Nephron (organoid): Measurements from ENCODE around the gene NUCB1.

ENCODE experiments used
- H3K27ac Mint-ChIP-seq, 3 experiments: 2 replicates each; pipeline ENCODE4 v1.8.0; 2020; ENCODE audit warnings: mixed read lengths in 3 of 3, mild to moderate bottlenecking in 2 of 3, moderate library complexity in 1 of 3
- H3K27me3 Mint-ChIP-seq: 2 replicates; pipeline ENCODE4 v1.8.0; 2021; ENCODE audit warnings: low read depth, mild to moderate bottlenecking, moderate library complexity, mixed read lengths
- H3K36me3 Mint-ChIP-seq: 2 replicates; pipeline ENCODE4 v1.8.0; 2020; ENCODE audit warnings: low read depth, mixed read lengths
- H3K4me1 Mint-ChIP-seq: 2 replicates; pipeline ENCODE4 v1.8.0; 2020; ENCODE audit warnings: mixed read lengths
- H3K4me3 Mint-ChIP-seq, 3 experiments: 2 replicates each; pipeline ENCODE4 v1.8.0; 2020; ENCODE audit warnings: mild to moderate bottlenecking in 3 of 3, mixed read lengths in 3 of 3, moderate library complexity in 2 of 3
- H3K9me3 Mint-ChIP-seq: 2 replicates; pipeline ENCODE4 v1.8.0; 2020; ENCODE audit warnings: mixed read lengths
- TF ChIP-seq, protein P1 (sequence below), 3 experiments: fragments of 200-600 bp; sonication (generic); IDR thresholded peaks; one replicate each; pipeline ENCODE4 v1.5.0; 2021; ENCODE audit warnings: antibody characterized with exemption in 3 of 3; ENCODE audit not compliant: unreplicated experiment in 3 of 3

Gene NUCB1

DNA sequence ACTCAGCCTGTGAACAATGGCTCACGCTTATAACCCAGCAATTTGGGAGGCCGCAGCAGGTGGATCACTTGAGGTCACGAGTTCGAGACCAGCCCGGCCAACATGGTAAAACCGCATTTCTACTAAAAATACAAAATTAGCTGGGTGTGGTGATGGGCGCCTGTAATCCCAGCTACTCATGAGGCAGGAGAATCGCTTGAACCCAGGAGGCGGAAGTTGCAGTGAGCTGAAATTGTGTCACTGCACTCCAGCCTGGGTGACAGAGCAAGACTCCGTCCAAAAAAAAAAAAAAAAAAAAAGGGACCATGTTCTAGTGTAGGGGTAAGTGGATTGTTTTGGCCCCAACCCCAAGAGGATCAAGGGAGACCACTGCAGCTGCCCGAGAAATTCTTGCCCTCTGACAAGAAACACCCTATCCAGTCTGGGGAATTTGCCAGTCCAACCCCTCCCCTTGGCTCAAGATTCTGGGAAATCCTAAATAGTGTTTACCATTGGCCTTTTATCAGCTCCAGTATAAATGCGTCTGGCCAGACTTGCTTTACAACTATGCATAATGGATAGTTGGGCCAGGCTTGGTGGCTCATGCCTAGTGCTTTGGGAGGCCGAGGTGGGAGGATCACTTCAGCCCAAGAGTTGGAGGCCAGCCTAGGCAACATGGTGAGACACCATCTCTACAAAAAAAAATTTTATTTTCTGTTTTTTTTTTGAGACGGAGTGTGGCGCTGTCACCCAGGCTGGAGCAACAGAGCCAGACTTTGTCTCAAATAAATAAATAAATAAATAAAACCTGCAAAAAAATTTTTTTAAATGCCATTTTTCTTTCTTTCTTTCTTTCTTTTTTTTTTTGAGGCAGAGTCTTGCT is 28.3 kb downstream of the NUCB1 start:
- no peak overlapping the region for H3K4me3 Mint-ChIP-seq
- H3K4me1 Mint-ChIP-seq = peaks cover 3% of the 10 kb centered on the region
- no peaks in the 10 kb centered on the region for H3K9me3 Mint-ChIP-seq
- H3K27me3 Mint-ChIP-seq = peaks cover 20% of the 10 kb centered on the region
- no peak overlapping the region for H3K27ac Mint-ChIP-seq
- TF ChIP-seq, protein P1, sequence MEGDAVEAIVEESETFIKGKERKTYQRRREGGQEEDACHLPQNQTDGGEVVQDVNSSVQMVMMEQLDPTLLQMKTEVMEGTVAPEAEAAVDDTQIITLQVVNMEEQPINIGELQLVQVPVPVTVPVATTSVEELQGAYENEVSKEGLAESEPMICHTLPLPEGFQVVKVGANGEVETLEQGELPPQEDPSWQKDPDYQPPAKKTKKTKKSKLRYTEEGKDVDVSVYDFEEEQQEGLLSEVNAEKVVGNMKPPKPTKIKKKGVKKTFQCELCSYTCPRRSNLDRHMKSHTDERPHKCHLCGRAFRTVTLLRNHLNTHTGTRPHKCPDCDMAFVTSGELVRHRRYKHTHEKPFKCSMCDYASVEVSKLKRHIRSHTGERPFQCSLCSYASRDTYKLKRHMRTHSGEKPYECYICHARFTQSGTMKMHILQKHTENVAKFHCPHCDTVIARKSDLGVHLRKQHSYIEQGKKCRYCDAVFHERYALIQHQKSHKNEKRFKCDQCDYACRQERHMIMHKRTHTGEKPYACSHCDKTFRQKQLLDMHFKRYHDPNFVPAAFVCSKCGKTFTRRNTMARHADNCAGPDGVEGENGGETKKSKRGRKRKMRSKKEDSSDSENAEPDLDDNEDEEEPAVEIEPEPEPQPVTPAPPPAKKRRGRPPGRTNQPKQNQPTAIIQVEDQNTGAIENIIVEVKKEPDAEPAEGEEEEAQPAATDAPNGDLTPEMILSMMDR (IDR thresholded peaks at IDR 0.05; ENCODE audit: unreplicated experiment in 3 of 3) = no peak
- peaks cover 3% of the 10 kb centered on the region for H3K36me3 Mint-ChIP-seq

DNA sequence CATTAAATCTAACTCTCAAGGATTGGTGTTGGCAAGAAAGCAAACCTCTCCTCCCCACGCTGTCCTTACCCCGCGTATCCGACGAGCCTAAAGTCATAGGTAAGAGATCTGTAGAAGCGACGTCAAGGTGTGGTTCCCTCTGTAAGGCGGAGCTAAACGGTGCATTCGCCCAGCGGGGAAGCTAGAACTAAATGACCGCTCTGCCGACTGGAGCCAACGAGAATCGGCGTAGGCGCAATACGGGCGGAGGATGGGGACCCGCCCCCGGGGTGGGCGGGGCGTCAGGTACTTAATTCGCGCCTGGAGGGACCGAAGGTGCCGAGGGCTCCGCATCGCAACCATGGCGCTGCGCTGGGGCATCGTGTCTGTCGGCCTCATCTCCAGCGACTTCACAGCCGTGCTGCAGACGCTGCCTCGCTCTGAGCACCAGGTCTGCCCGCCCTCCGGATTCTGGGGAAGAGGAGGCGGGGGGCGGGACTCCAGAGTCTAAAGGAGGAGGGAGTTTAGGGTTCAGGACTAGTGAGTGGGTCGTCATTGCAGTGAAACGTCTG is 33.3 kb downstream of the NUCB1 start, which contains the start of gene DHDH:
TSS of gene DHDH (plus strand) at position 318 of the 551 bp plus-strand sequence. CDS start at position 341, 23 bp downstream.
- H3K9me3 Mint-ChIP-seq = peaks cover 2% of the 10 kb centered on the region
- TF ChIP-seq, protein P1 (IDR thresholded peaks at IDR 0.05; ENCODE audit: unreplicated experiment in 3 of 3) = no peak
- no peaks in the 10 kb centered on the region for H3K36me3 Mint-ChIP-seq
- peaks cover 26% of the 10 kb centered on the region for H3K27me3 Mint-ChIP-seq
- peak within 1 kb of the TSS; percentile 29 to 44 (median 41) for H3K27ac Mint-ChIP-seq
- H3K4me3 Mint-ChIP-seq = peak within 1 kb of the TSS; percentile 79 to 92 (median 85)
- H3K4me1 Mint-ChIP-seq = peaks cover 16% of the 10 kb centered on the region

DNA sequence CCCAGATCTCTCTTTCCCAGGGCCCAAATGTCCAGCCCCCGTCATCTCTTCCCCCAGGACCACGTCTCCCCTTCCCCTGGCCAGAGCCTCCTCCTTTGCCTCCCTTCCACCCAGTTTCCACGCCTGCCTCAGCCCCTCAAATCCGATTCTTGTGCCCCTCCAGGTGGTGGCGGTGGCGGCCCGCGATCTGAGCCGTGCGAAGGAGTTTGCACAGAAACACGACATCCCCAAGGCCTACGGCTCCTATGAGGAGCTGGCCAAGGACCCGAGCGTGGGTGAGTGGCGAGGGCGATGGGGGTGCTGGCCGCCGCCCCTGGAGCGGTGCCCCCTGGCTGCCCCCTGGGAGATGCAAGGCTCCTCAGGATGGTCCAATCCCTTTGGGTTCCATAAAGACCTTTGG is 34.7 kb downstream of the NUCB1 start:
- peaks cover 16% of the 10 kb centered on the region for H3K4me1 Mint-ChIP-seq
- H3K4me3 Mint-ChIP-seq = peak overlapping the region in 2 of 3 experiments; percentile 13 to 92
- H3K36me3 Mint-ChIP-seq = peaks cover 10% of the 10 kb centered on the region
- H3K27ac Mint-ChIP-seq = peak overlapping the region in 1 of 3 experiments; percentile 41
- TF ChIP-seq, protein P1 (IDR thresholded peaks at IDR 0.05; ENCODE audit: unreplicated experiment in 3 of 3) = no peak
- H3K27me3 Mint-ChIP-seq = peaks cover 26% of the 10 kb centered on the region
- peaks cover 2% of the 10 kb centered on the region for H3K9me3 Mint-ChIP-seq

DNA sequence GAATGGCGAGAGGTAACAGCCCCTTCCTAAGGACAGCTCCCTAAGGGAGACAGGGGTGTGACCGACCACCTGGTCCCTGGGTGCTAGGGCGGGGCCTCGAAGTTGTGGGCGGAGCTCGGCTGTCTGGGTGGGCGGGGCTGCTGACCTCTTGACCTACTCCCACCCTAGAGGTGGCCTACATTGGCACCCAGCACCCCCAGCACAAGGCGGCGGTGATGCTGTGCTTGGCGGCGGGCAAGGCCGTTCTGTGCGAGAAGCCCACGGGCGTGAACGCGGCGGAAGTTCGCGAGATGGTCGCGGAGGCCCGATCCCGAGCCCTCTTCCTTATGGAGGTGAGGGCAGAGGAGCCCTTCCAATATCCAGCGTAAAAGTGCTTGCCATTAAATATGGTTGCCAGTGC is 35.8 kb downstream of the NUCB1 start:
- TF ChIP-seq, protein P1 (IDR thresholded peaks at IDR 0.05; ENCODE audit: unreplicated experiment in 3 of 3) = no peak
- Mint-ChIP-seq H3K4me1 (peaks cover 16% of the 10 kb centered on the region), H3K4me3 (no peak overlapping the region), H3K27ac (no peak overlapping the region), H3K36me3 (peaks cover 15% of the 10 kb centered on the region), H3K27me3 (peaks cover 26% of the 10 kb centered on the region), H3K9me3 (peaks cover 2% of the 10 kb centered on the region)

DNA sequence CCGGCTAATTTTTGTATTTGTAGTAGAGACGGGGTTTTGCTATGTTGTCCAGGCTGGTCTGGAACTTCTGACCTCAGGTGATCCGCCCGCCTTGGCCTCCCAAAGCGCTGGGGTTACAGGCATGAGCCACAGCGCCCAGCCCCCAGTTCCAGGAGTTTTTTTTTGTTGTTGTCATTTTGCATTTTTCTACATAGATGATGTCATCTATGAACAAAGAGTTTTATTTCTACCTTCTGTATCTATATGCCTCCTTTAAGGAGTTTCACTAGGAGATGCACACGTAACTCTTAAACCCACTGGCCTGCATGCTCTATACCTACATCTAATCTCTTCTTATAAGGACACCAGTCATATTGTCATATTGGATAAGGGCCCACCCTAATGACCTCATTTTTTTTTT is 38.1 kb downstream of the NUCB1 start:
- Mint-ChIP-seq H3K36me3 (peaks cover 21% of the 10 kb centered on the region), H3K4me3 (peak overlapping the region in 1 of 3 experiments; percentile 46), H3K9me3 (peaks cover 5% of the 10 kb centered on the region), H3K4me1 (peaks cover 14% of the 10 kb centered on the region), H3K27ac (peak overlapping the region in 1 of 3 experiments; percentile 30), H3K27me3 (peaks cover 11% of the 10 kb centered on the region)
- TF ChIP-seq, protein P1 (IDR thresholded peaks at IDR 0.05; ENCODE audit: unreplicated experiment in 3 of 3) = no peak
